Esophagus (tissue), 2 donors: ENCODE results near the gene NCAN. TPM values are rescaled to one million over a fixed set of nuclear protein-coding genes. Genes with fewer than 3 reads are reported as not detected.

Experiments used
- H3K27ac ChIP-seq, 2 donors: one replicate each; pipeline ENCODE4 v1.5.1; 2013; ENCODE audit warnings: low read depth in 2 of 2, mild to moderate bottlenecking in 2 of 2, inconsistent platforms in 1 of 2, low read length in 1 of 2, moderate library complexity in 1 of 2
- H3K27me3 ChIP-seq, 2 donors: one replicate each; pipeline ENCODE4 v1.6.1; 2013; ENCODE audit warnings: low read length in 2 of 2, control low read depth in 1 of 2, mild to moderate bottlenecking in 1 of 2; ENCODE audit not compliant: insufficient read depth in 2 of 2, control insufficient read depth in 1 of 2
- H3K36me3 ChIP-seq, 2 donors: one replicate each; pipeline ENCODE4 v1.6.1; 2013; ENCODE audit warnings: low read length in 1 of 2; ENCODE audit not compliant: control insufficient read depth in 2 of 2, insufficient read depth in 2 of 2
- H3K4me1 ChIP-seq, 2 donors: one replicate each; pipeline ENCODE4 v1.6.1; 2013; ENCODE audit warnings: low read length in 1 of 2; ENCODE audit not compliant: control insufficient read depth in 2 of 2, insufficient read depth in 2 of 2
- H3K4me3 ChIP-seq, 2 donors: one replicate each; pipeline ENCODE4 v1.5.1; 2013; ENCODE audit warnings: low read length in 2 of 2, mild to moderate bottlenecking in 2 of 2, low read depth in 1 of 2, moderate library complexity in 1 of 2
- H3K9me3 ChIP-seq, 2 donors: one replicate each; pipeline ENCODE4 v1.6.1; 2013; ENCODE audit warnings: mild to moderate bottlenecking in 2 of 2, low read depth in 1 of 2, low read length in 1 of 2, moderate library complexity in 1 of 2; ENCODE audit not compliant: control insufficient read depth in 2 of 2, insufficient read depth in 1 of 2
- WGBS, 2 donors: extraction: QIAGEN DNeasy Blood & Tissue Kit; methylation state at CpG; one replicate each; pipeline ENCODE4 v1.1.7; 2013; 5-methylcytosine and 5-hydroxymethylcytosine counted together
- polyA plus RNA-seq, 2 donors: library from polyadenylated mRNA; stranded (reverse); fragments of 200-250 nt; gene quantifications; one replicate each; pipeline ENCODE4 v1.2.3, GENCODE V29; 2013
- donor health status: healthy with polysubstance abuse.
- donor health status: Bipolar disorder and iron deficiency.

Gene NCAN
- polyA plus RNA-seq, 2 donors: 0.01 to 0.02 TPM

- H3K27ac ChIP-seq: peak overlapping the region in 1 of 2 donors; percentile 72
- peaks cover 0 to 9% of the 10 kb centered on the region in 2 donors for H3K9me3 ChIP-seq
- peaks cover 0 to 2% of the 10 kb centered on the region in 2 donors for H3K4me1 ChIP-seq
- H3K4me3 ChIP-seq: no peak overlapping the region
- H3K36me3 ChIP-seq: no peaks in the 10 kb centered on the region
- peaks cover 0 to 13% of the 10 kb centered on the region in 2 donors for H3K27me3 ChIP-seq
- WGBS, 2 donors: 50 to 71% methylated on average over 8 of the region's 8 CpGs
Measured at GRCh38 chr19:19207637-19208572, 3.9 kb upstream of the NCAN start.

- peaks cover 0 to 17% of the 10 kb centered on the region in 2 donors for H3K27me3 ChIP-seq
- 53 to 59% methylated on average over 9 of the region's 9 CpGs for WGBS, 2 donors
Measured at GRCh38 chr19:19209372-19209771, 2.4 kb upstream of the NCAN start.

GRCh38 chr19:19212916-19213315, 1.2 kb downstream of the NCAN start:
- H3K4me1 ChIP-seq: peaks cover 0 to 2% of the 10 kb centered on the region in 2 donors
- H3K9me3 ChIP-seq: peaks cover 0 to under 1% of the 10 kb centered on the region in 2 donors
- peaks cover 0 to 20% of the 10 kb centered on the region in 2 donors for H3K27me3 ChIP-seq
- H3K27ac ChIP-seq: no peak overlapping the region
- no peaks in the 10 kb centered on the region for H3K36me3 ChIP-seq
- 14% methylated on average over 7 of the region's 7 CpGs for WGBS, 2 donors
- H3K4me3 ChIP-seq: no peak overlapping the region

More at GRCh38 chr19:19209372-19209771, 2.4 kb upstream of the NCAN start:
- no peak overlapping the region for H3K4me3 ChIP-seq
- H3K27ac ChIP-seq: no peak overlapping the region
- no peaks in the 10 kb centered on the region for H3K36me3 ChIP-seq
- peaks cover 0 to 9% of the 10 kb centered on the region in 2 donors for H3K9me3 ChIP-seq
- H3K4me1 ChIP-seq: peaks cover 0 to 2% of the 10 kb centered on the region in 2 donors

- 36 to 39% methylated on average over 21 of the region's 21 CpGs for WGBS, 2 donors
Measured at GRCh38 chr19:19213426-19214158, 1.8 kb downstream of the NCAN start.

GRCh38 chr19:19214159-19214490, 2.4 kb downstream of the NCAN start:
- WGBS, 2 donors: 3 to 5% methylated on average over 5 of the region's 5 CpGs
- no peak overlapping the region for H3K27ac ChIP-seq
- no peaks in the 10 kb centered on the region for H3K9me3 ChIP-seq
- peaks cover 0 to 2% of the 10 kb centered on the region in 2 donors for H3K4me1 ChIP-seq
- H3K36me3 ChIP-seq: no peaks in the 10 kb centered on the region
- peaks cover 0 to 20% of the 10 kb centered on the region in 2 donors for H3K27me3 ChIP-seq
- H3K4me3 ChIP-seq: no peak overlapping the region

More at GRCh38 chr19:19213426-19214158, 1.8 kb downstream of the NCAN start:
- Histone ChIP-seq H3K36me3 (no peaks in the 10 kb centered on the region), H3K4me1 (peaks cover 0 to 2% of the 10 kb centered on the region in 2 donors), H3K9me3 (no peaks in the 10 kb centered on the region), H3K27ac (no peak overlapping the region), H3K4me3 (no peak overlapping the region), H3K27me3 (peaks cover 0 to 20% of the 10 kb centered on the region in 2 donors)

GRCh38 chr19:19214892-19215291, 3.1 kb downstream of the NCAN start:
- H3K4me3 ChIP-seq: no peak overlapping the region
- peaks cover 0 to 20% of the 10 kb centered on the region in 2 donors for H3K27me3 ChIP-seq
- H3K27ac ChIP-seq: no peak overlapping the region
- no peaks in the 10 kb centered on the region for H3K9me3 ChIP-seq
- no peaks in the 10 kb centered on the region for H3K36me3 ChIP-seq
- WGBS, 2 donors: 6 to 8% methylated on average over 8 of the region's 8 CpGs
- no peaks in the 10 kb centered on the region for H3K4me1 ChIP-seq

GRCh38 chr19:19215792-19216191, 4.0 kb downstream of the NCAN start:
- Histone ChIP-seq H3K4me1 (no peaks in the 10 kb centered on the region), H3K9me3 (no peaks in the 10 kb centered on the region), H3K36me3 (no peaks in the 10 kb centered on the region), H3K4me3 (no peak overlapping the region), H3K27ac (no peak overlapping the region), H3K27me3 (peaks cover 0 to 20% of the 10 kb centered on the region in 2 donors)
- 75 to 76% methylated on average over 4 of the region's 4 CpGs for WGBS, 2 donors

- peaks cover 0 to 15% of the 10 kb centered on the region in 2 donors for H3K27me3 ChIP-seq
- no peaks in the 10 kb centered on the region for H3K9me3 ChIP-seq
- WGBS, 2 donors: 51 to 63% methylated on average over 4 of the region's 4 CpGs
- no peaks in the 10 kb centered on the region for H3K4me1 ChIP-seq
- no peak overlapping the region for H3K27ac ChIP-seq
- H3K36me3 ChIP-seq: no peaks in the 10 kb centered on the region
- no peak overlapping the region for H3K4me3 ChIP-seq
Measured at GRCh38 chr19:19217099-19217498, 5.3 kb downstream of the NCAN start.

- no peak overlapping the region for H3K27ac ChIP-seq
- H3K36me3 ChIP-seq: no peaks in the 10 kb centered on the region
- no peak overlapping the region for H3K4me3 ChIP-seq
- 83 to 87% methylated on average over 21 of the region's 21 CpGs for WGBS, 2 donors
- peaks cover 0 to 4% of the 10 kb centered on the region in 2 donors for H3K27me3 ChIP-seq
- no peaks in the 10 kb centered on the region for H3K4me1 ChIP-seq
- no peaks in the 10 kb centered on the region for H3K9me3 ChIP-seq
Measured at GRCh38 chr19:19218911-19219310, 7.2 kb downstream of the NCAN start.
